Panc1 (cell line): ENCODE results near the gene KPNA5. TPM values are rescaled to one million over a fixed set of nuclear protein-coding genes. Genes with fewer than 3 reads are reported as not detected.
"Not testable (repeated sequence)": the region's sequence is repeated elsewhere in the genome, so short reads cannot be mapped to it uniquely, and the experiment has no call there.

Experiments
- ATAC-seq: fragments of 200-7000 bp; cut with Tn5 transposase; 2 replicates; pipeline ENCODE4 v1.9.1; 2020; ENCODE audit warnings: mild to moderate bottlenecking, moderate library complexity
- BruUV-seq: library from RNA; stranded (reverse); fragments of 400-500 nt; replicated peaks from 2 replicates; lab custom pipeline; 2021; lab: Mats Ljungman, UMichigan
- CTCF ChIA-PET: fragments of 300-600 bp; sonication (Branson Sonifier 250); formaldehyde crosslinking; loops from one replicate; lab custom pipeline; 2022; ENCODE audit warnings: antibody characterized with exemption; lab: Charles Lee
- POLR2A ChIA-PET: fragments of 300-600 bp; sonication (Branson Sonifier 250); formaldehyde crosslinking; loops from one replicate; lab custom pipeline; 2022; ENCODE audit warnings: antibody characterized with exemption; lab: Charles Lee
- DNase-seq: peaks from one replicate; pipeline ENCODE4 v3.0.0-alpha.2; 2010; ENCODE audit warnings: low read depth, low spot score
- H3K27ac ChIP-seq: 2 replicates; pipeline ENCODE4 v1.5.1; 2011; ENCODE audit warnings: mild to moderate bottlenecking, low read length, inconsistent platforms
- H3K27me3 ChIP-seq: fragments of 200-500 bp; sonication (Bioruptor generic); 2 replicates; pipeline ENCODE4 v1.6.0; 2014; ENCODE audit warnings: low read length, inconsistent platforms; ENCODE audit not compliant: control insufficient read depth, insufficient read depth
- H3K36me3 ChIP-seq: fragments of 200-500 bp; sonication (Bioruptor generic); 2 replicates; pipeline ENCODE4 v1.5.1; 2014; ENCODE audit warnings: inconsistent platforms, mild to moderate bottlenecking, low read length, moderate library complexity; ENCODE audit not compliant: control insufficient read depth, insufficient read depth
- H3K4me1 ChIP-seq: 2 replicates; pipeline ENCODE4 v1.5.1; 2011; ENCODE audit warnings: inconsistent platforms, mild to moderate bottlenecking, low read length, moderate library complexity; ENCODE audit not compliant: control insufficient read depth, insufficient read depth
- H3K4me3 ChIP-seq, 2 experiments: 2 replicates each; pipeline ENCODE4 v1.5.1; 2011 to 2012; ENCODE audit warnings: low read depth in 2 of 2, low read length in 2 of 2, mild to moderate bottlenecking in 2 of 2, inconsistent platforms in 1 of 2, moderate library complexity in 1 of 2
- H3K9me3 ChIP-seq: fragments of 200-500 bp; sonication (Bioruptor generic); 2 replicates; pipeline ENCODE4 v1.5.1; 2014; ENCODE audit warnings: low read depth, mild to moderate bottlenecking, inconsistent platforms, low read length, moderate library complexity; ENCODE audit not compliant: control insufficient read depth, insufficient read depth
- POLR2AphosphoS5 ChIP-seq: IDR thresholded peaks from 2 replicates; pipeline ENCODE4 v1.6.1; 2012; ENCODE audit warnings: mild to moderate bottlenecking, low read depth, low read length, moderate library complexity
- SIN3A ChIP-seq: IDR thresholded peaks from 2 replicates; pipeline ENCODE4 v1.6.1; 2012; ENCODE audit warnings: low read depth, mild to moderate bottlenecking, low read length, moderate library complexity, borderline replicate concordance; ENCODE audit not compliant: insufficient read depth
- TCF7L2 ChIP-seq: IDR thresholded peaks from 2 replicates; pipeline ENCODE4 v1.6.1; 2011; ENCODE audit warnings: mild to moderate bottlenecking, low read depth, low read length, inconsistent platforms
- in situ Hi-C: cut with HindIII; loops from 2 replicates; pipeline ENCODE4 v1.10.0; 2016; ENCODE audit warnings: low sequenced_read_pairs, low pct_unique_long_range_greater_than_20kb
- intact Hi-C: fragments of 100-400 bp; cut with micrococcal nuclease; formaldehyde crosslinking; loops from one replicate; pipeline ENCODE4 v1.10.0; 2022; ENCODE audit not compliant: unreplicated experiment
- total RNA-seq: library from RNA; stranded (reverse); gene quantifications from one replicate; pipeline ENCODE4 v1.2.1, GENCODE V29; 2021; ENCODE audit not compliant: unreplicated experiment
- TF ChIP-seq, protein P1 (sequence below): fragments of 450-650 bp; IDR thresholded peaks from 2 replicates; pipeline ENCODE4 v1.5.1; 2017; ENCODE audit warnings: mild to moderate bottlenecking
- TF ChIP-seq, protein P2 (sequence below), 2 experiments: IDR thresholded peaks; 2 replicates each; pipeline ENCODE4 v1.6.1; 2011 to 2012; ENCODE audit warnings: low read depth in 2 of 2, control low read depth in 1 of 2, low read length in 1 of 2, mild to moderate bottlenecking in 1 of 2, moderate library complexity in 1 of 2; ENCODE audit not compliant: insufficient read depth in 1 of 2

KPNA5 gene
- total RNA-seq, 1 experiment from 2014 or later, result 16.2 TPM

DNA sequence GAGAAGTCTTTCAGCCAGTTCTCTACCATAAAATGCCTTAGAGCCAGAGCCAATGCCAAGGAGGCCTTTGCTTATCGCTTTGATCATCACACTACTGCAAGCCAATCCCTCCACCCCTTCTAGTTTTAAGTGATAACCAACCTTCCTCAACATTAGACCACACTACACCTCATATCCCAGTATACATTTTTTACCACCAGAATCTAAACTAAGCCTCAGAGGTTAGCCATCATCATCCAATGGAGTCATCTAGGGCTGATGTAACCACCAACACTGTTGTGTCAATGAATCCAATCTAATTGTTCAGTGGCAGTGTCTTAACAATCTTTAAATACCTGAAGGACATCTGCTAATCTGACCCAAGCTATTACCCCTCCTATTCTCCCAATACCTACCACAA is 18.8 kb upstream of the KPNA5 start:
- DNase-seq, result no peak
- ATAC-seq, result no peak
- POLR2A ChIA-PET, result no interaction called here
- CTCF ChIA-PET, result no interaction called here
- H3K36me3 ChIP-seq, result peaks cover 11% of the 10 kb centered on the region; the same call in 1 of the 2 replicates
- no peak overlapping the region for H3K4me3 ChIP-seq
- intact Hi-C loops (no loop called here), in situ Hi-C loops (no loop called here)
- no peaks in the 10 kb centered on the region for H3K9me3 ChIP-seq
- no TSS peak for BruUV-seq
- no peak overlapping the region; the same call in 1 of the 2 replicates for H3K27ac ChIP-seq
- H3K4me1 ChIP-seq, result peaks cover 18% of the 10 kb centered on the region
- no peaks in the 10 kb centered on the region for H3K27me3 ChIP-seq
- no peak for TF ChIP-seq POLR2AphosphoS5
- TF ChIP-seq, protein P1, sequence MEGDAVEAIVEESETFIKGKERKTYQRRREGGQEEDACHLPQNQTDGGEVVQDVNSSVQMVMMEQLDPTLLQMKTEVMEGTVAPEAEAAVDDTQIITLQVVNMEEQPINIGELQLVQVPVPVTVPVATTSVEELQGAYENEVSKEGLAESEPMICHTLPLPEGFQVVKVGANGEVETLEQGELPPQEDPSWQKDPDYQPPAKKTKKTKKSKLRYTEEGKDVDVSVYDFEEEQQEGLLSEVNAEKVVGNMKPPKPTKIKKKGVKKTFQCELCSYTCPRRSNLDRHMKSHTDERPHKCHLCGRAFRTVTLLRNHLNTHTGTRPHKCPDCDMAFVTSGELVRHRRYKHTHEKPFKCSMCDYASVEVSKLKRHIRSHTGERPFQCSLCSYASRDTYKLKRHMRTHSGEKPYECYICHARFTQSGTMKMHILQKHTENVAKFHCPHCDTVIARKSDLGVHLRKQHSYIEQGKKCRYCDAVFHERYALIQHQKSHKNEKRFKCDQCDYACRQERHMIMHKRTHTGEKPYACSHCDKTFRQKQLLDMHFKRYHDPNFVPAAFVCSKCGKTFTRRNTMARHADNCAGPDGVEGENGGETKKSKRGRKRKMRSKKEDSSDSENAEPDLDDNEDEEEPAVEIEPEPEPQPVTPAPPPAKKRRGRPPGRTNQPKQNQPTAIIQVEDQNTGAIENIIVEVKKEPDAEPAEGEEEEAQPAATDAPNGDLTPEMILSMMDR, result no peak
- TF ChIP-seq, protein P2, sequence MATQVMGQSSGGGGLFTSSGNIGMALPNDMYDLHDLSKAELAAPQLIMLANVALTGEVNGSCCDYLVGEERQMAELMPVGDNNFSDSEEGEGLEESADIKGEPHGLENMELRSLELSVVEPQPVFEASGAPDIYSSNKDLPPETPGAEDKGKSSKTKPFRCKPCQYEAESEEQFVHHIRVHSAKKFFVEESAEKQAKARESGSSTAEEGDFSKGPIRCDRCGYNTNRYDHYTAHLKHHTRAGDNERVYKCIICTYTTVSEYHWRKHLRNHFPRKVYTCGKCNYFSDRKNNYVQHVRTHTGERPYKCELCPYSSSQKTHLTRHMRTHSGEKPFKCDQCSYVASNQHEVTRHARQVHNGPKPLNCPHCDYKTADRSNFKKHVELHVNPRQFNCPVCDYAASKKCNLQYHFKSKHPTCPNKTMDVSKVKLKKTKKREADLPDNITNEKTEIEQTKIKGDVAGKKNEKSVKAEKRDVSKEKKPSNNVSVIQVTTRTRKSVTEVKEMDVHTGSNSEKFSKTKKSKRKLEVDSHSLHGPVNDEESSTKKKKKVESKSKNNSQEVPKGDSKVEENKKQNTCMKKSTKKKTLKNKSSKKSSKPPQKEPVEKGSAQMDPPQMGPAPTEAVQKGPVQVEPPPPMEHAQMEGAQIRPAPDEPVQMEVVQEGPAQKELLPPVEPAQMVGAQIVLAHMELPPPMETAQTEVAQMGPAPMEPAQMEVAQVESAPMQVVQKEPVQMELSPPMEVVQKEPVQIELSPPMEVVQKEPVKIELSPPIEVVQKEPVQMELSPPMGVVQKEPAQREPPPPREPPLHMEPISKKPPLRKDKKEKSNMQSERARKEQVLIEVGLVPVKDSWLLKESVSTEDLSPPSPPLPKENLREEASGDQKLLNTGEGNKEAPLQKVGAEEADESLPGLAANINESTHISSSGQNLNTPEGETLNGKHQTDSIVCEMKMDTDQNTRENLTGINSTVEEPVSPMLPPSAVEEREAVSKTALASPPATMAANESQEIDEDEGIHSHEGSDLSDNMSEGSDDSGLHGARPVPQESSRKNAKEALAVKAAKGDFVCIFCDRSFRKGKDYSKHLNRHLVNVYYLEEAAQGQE (IDR thresholded peaks at IDR 0.05; ENCODE audit: insufficient read depth in 1 of 2, low read depth in 2 of 2, low read length in 1 of 2), result no peak
- no peak for TF ChIP-seq SIN3A
- TF ChIP-seq TCF7L2, result no peak

DNA sequence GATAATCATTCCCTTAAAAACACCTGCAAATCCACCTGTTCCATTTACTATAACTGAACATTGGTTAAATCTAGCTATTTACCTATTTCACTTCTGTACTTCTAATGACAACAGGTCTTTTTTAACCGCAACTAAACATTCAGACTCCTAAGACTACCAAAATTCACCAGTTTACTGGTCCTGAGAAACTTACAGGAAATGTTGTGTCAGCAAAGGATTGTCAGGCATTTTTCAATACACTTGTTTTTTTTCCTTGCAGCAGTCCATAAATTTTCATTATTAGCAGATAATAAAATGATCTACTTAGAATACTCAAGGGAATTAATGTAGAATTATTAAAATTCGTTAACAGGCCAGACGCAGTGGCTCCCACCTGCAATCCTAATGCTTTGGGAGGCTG is 17.7 kb upstream of the KPNA5 start:
- DNase-seq (no peak), ATAC-seq (no peak)
- BruUV-seq, result no TSS peak
- POLR2A ChIA-PET, result interaction anchor here (0.7 kb wide), 1 partner anchor 474 kb away, joined by 3 read pairs; no protein-coding TSS in a partner anchor
- in situ Hi-C loops, result no loop called here
- no peaks in the 10 kb centered on the region for H3K27me3 ChIP-seq
- peaks cover 21% of the 10 kb centered on the region for H3K4me1 ChIP-seq
- H3K9me3 ChIP-seq, result no peaks in the 10 kb centered on the region
- peaks cover 5% of the 10 kb centered on the region for H3K36me3 ChIP-seq
- CTCF ChIA-PET, result no interaction called here
- no peak overlapping the region for H3K27ac ChIP-seq
- intact Hi-C loops, result no loop called here
- no peak overlapping the region for H3K4me3 ChIP-seq
- no peak for TF ChIP-seq SIN3A
- no peak for TF ChIP-seq POLR2AphosphoS5

DNA sequence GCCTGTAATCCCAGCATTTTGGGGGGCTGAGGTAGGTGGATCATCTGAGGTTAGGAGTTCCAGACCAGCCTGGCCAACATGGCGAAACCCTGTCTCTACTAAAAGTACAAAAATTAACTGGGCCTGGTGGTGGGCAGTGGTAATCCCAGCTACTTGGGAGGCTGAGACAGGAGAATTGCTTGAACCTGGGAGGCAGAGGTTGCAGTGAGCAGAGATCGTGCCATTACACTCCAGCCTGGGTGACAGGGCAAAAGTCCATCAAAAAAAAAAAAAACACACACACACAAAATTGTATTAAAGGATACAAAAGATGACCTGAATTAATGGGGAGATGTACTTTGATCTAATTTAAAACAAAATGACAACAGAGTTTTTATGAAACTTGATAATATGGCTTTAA is 16.8 kb upstream of the KPNA5 start:
- ATAC-seq, DNase-seq, intact Hi-C loops, H3K27ac ChIP-seq, H3K9me3 ChIP-seq, in situ Hi-C loops, H3K27me3 ChIP-seq, H3K4me3 ChIP-seq, BruUV-seq, H3K36me3 ChIP-seq: not testable (repeated sequence)
- ChIA-PET CTCF (interaction anchor here (0.6 kb wide), 1 partner anchor 103 kb away, joined by 3 read pairs; no protein-coding TSS in a partner anchor), POLR2A (interaction anchor here (0.6 kb wide), 1 partner anchor 54 kb away, joined by 4 read pairs; no protein-coding TSS in a partner anchor)
- H3K4me1 ChIP-seq, result peaks cover 21% of the 10 kb centered on the region
